GM21576 (cell line): Measurements from ENCODE around the gene NCOA1.

ENCODE experiments used
- ATAC-seq: cut with Tn5 transposase; IDR thresholded peaks from one replicate; pipeline ENCODE4 v1.9.1; 2021; ENCODE audit warnings: mild to moderate bottlenecking, moderate library complexity; ENCODE audit not compliant: unreplicated experiment

Gene NCOA1

GRCh38 chr2:24725956-24726355 is 234.9 kb downstream of the NCOA1 start:
- no peak for ATAC-seq

GRCh38 chr2:24730481-24730880 is 239.4 kb downstream of the NCOA1 start:
- ATAC-seq = no peak

- ATAC-seq = no peak
Measured at GRCh38 chr2:24731040-24731439, 240.0 kb downstream of the NCOA1 start.

GRCh38 chr2:24731923-24732322 is 240.9 kb downstream of the NCOA1 start:
- no peak for ATAC-seq

- ATAC-seq = no peak
Measured at GRCh38 chr2:24734741-24735140, 243.7 kb downstream of the NCOA1 start.

GRCh38 chr2:24739354-24740025 is 248.4 kb downstream of the NCOA1 start:
- ATAC-seq = no peak

GRCh38 chr2:24740142-24740541 is 249.1 kb downstream of the NCOA1 start:
- no peak for ATAC-seq

- ATAC-seq = no peak
Measured at GRCh38 chr2:24742730-24743129, 251.7 kb downstream of the NCOA1 start.

GRCh38 chr2:24743924-24744323 is 252.9 kb downstream of the NCOA1 start:
- ATAC-seq = no peak

- ATAC-seq = no peak
Measured at GRCh38 chr2:24744356-24744755, 253.3 kb downstream of the NCOA1 start.

GRCh38 chr2:24745825-24746224 is 254.8 kb downstream of the NCOA1 start:
- no peak for ATAC-seq

- ATAC-seq = no peak
Measured at GRCh38 chr2:24747299-24747698, 256.2 kb downstream of the NCOA1 start.

- ATAC-seq = no peak
Measured at GRCh38 chr2:24749069-24749691, 258.1 kb downstream of the NCOA1 start.

GRCh38 chr2:24754985-24755705 is 264.1 kb downstream of the NCOA1 start:
- ATAC-seq = no peak

GRCh38 chr2:24756789-24757188 is 265.7 kb downstream of the NCOA1 start:
- ATAC-seq = no peak

GRCh38 chr2:24761866-24762265 is 270.8 kb downstream of the NCOA1 start:
- no peak for ATAC-seq

- ATAC-seq = no peak
Measured at GRCh38 chr2:24762518-24762917, 271.5 kb downstream of the NCOA1 start.

GRCh38 chr2:24763843-24764242 is 272.8 kb downstream of the NCOA1 start:
- ATAC-seq = no peak

- no peak for ATAC-seq
Measured at GRCh38 chr2:24766609-24767008, 275.6 kb downstream of the NCOA1 start.

GRCh38 chr2:24768013-24768412 is 277.0 kb downstream of the NCOA1 start:
- no peak for ATAC-seq

- no peak for ATAC-seq
Measured at GRCh38 chr2:24768601-24769000, 277.5 kb downstream of the NCOA1 start.

- no peak for ATAC-seq
Measured at GRCh38 chr2:24771061-24771460, 280.0 kb downstream of the NCOA1 start.
